HepG2 (cell line): Measurements from ENCODE around the gene ZACN. TPM values are rescaled to one million over a fixed set of nuclear protein-coding genes. Genes with fewer than 3 reads are reported as not detected.

ENCODE experiments used
- ATF5 ChIP-seq: sonication (generic); formaldehyde crosslinking; IDR thresholded peaks from 2 replicates; pipeline ENCODE4 v1.4.0; 2020; ENCODE audit warnings: mild to moderate bottlenecking, low read depth, missing genetic modification reagents
- CTCF ChIP-seq: sonication (generic); formaldehyde crosslinking; IDR thresholded peaks from 2 replicates; pipeline ENCODE4 v1.5.0; 2020; ENCODE audit warnings: mild to moderate bottlenecking, missing genetic modification reagents, moderate library complexity
- FUBP1 ChIP-seq: sonication (generic); formaldehyde crosslinking; IDR thresholded peaks from 2 replicates; pipeline ENCODE4 v1.5.1; 2020; ENCODE audit warnings: missing genetic modification reagents, mild to moderate bottlenecking, borderline replicate concordance
- HDAC6 ChIP-seq: fragments of 200-600 bp; sonication (generic); IDR thresholded peaks from 2 replicates; pipeline ENCODE4 v1.7.0; 2017; ENCODE audit warnings: mild to moderate bottlenecking, antibody characterized with exemption, low read length, low read depth
- HIC2 ChIP-seq: sonication (generic); formaldehyde crosslinking; IDR thresholded peaks from 2 replicates; pipeline ENCODE4 v1.9.0; 2022; ENCODE audit warnings: low read depth, missing genetic modification reagents
- HNRNPH1 ChIP-seq: fragments of 200-400 bp; formaldehyde crosslinking; optimal IDR thresholded peaks from 2 replicates; pipeline ENCODE3; 2017; ENCODE audit warnings: mild to moderate bottlenecking, low read depth, low read length
- PHF5A ChIP-seq: IDR thresholded peaks from one replicate; pipeline ENCODE4 v1.6.1; 2018; ENCODE audit warnings: low read depth, missing genetic modification reagents; ENCODE audit not compliant: unreplicated experiment
- STAG1 ChIP-seq: sonication (generic); formaldehyde crosslinking; IDR thresholded peaks from 2 replicates; pipeline ENCODE4 v1.4.0; 2020; ENCODE audit warnings: missing genetic modification reagents
- ZNF44 ChIP-seq: sonication (generic); formaldehyde crosslinking; IDR thresholded peaks from 2 replicates; pipeline ENCODE4 v1.5.1; 2020; ENCODE audit warnings: mild to moderate bottlenecking, missing genetic modification reagents
- ZNF766 ChIP-seq: sonication (generic); formaldehyde crosslinking; IDR thresholded peaks from 2 replicates; pipeline ENCODE4 v1.5.0; 2020; ENCODE audit warnings: missing genetic modification reagents, borderline replicate concordance
- polyA plus RNA-seq, 8 experiments: library from polyadenylated mRNA; depleted of rRNA in 3 of 8; stranded (reverse) in 7 of 8; unstranded in 1 of 8; fragments of >200 nt; fragmentation: Illumina TruSeq in 4 of 8; extraction: Trizol in 4 of 8; gene quantifications; 2 replicates each; pipeline versions ENCODE4 v1.2.1 to v1.2.3, GENCODE V29; 2011 to 2016; ENCODE audit warnings: low read depth in 4 of 8, missing spikeins in 1 of 8, mixed read lengths in 1 of 8; ENCODE audit not compliant: insufficient read depth in 1 of 8
- total RNA-seq, 5 experiments: library from RNA; depleted of rRNA; stranded (reverse); fragments of >200 nt; fragmentation: Illumina TruSeq; extraction: Trizol; gene quantifications; 2 replicates each; pipeline ENCODE4 v1.2.3, GENCODE V29; 2016; ENCODE audit warnings: low read depth in 1 of 5
- TF ChIP-seq, protein P1 (sequence below): sonication (generic); formaldehyde crosslinking; IDR thresholded peaks from 2 replicates; pipeline ENCODE4 v1.4.0; 2020; ENCODE audit warnings: mild to moderate bottlenecking, low read depth, missing genetic modification reagents
- TF ChIP-seq, protein P2 (sequence below), 2 experiments: sonication (generic) in 1 of 2; formaldehyde crosslinking in 1 of 2; IDR thresholded peaks; 2 replicates each; pipeline versions ENCODE4 v1.6.1 to v1.9.0; 2014 to 2022; ENCODE audit warnings: antibody characterized with exemption in 1 of 2, borderline replicate concordance in 1 of 2, inconsistent platforms in 1 of 2, low read depth in 1 of 2, missing genetic modification reagents in 1 of 2

ZACN gene
- total and polyA plus RNA-seq, 2 of the 13 experiments (the other 11 are each of a cell fraction or from before 2014, with no cell fraction given), result 0.11 to 0.15 TPM

GRCh38 chr17:76088041-76088867 lies 9.3 kb downstream of the ZACN start (continued):
- TF ChIP-seq FUBP1 (CRISPR knock-in tag) (no peak), STAG1 (CRISPR knock-in tag) (0 out of 2 replicates have a peak, but pooled peaks have one; percentile 15), CTCF (CRISPR knock-in tag) (0 out of 2 replicates have a peak, but pooled peaks have one; percentile 39), HNRNPH1 (no peak), HDAC6 (no peak), ZNF44 (CRISPR knock-in tag) (no peak), ZNF766 (CRISPR knock-in tag) (no peak), PHF5A (no peak), ATF5 (CRISPR knock-in tag) (no peak), HIC2 (CRISPR knock-in tag) (no peak)
- TF ChIP-seq, protein P1, sequence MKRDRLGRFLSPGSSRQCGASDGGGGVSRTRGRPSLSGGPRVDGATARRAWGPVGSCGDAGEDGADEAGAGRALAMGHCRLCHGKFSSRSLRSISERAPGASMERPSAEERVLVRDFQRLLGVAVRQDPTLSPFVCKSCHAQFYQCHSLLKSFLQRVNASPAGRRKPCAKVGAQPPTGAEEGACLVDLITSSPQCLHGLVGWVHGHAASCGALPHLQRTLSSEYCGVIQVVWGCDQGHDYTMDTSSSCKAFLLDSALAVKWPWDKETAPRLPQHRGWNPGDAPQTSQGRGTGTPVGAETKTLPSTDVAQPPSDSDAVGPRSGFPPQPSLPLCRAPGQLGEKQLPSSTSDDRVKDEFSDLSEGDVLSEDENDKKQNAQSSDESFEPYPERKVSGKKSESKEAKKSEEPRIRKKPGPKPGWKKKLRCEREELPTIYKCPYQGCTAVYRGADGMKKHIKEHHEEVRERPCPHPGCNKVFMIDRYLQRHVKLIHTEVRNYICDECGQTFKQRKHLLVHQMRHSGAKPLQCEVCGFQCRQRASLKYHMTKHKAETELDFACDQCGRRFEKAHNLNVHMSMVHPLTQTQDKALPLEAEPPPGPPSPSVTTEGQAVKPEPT (CRISPR knock-in tag), result no peak
- TF ChIP-seq, protein P2, sequence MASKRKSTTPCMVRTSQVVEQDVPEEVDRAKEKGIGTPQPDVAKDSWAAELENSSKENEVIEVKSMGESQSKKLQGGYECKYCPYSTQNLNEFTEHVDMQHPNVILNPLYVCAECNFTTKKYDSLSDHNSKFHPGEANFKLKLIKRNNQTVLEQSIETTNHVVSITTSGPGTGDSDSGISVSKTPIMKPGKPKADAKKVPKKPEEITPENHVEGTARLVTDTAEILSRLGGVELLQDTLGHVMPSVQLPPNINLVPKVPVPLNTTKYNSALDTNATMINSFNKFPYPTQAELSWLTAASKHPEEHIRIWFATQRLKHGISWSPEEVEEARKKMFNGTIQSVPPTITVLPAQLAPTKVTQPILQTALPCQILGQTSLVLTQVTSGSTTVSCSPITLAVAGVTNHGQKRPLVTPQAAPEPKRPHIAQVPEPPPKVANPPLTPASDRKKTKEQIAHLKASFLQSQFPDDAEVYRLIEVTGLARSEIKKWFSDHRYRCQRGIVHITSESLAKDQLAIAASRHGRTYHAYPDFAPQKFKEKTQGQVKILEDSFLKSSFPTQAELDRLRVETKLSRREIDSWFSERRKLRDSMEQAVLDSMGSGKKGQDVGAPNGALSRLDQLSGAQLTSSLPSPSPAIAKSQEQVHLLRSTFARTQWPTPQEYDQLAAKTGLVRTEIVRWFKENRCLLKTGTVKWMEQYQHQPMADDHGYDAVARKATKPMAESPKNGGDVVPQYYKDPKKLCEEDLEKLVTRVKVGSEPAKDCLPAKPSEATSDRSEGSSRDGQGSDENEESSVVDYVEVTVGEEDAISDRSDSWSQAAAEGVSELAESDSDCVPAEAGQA (IDR thresholded peaks at IDR 0.05; ENCODE audit: low read depth), result no peak
- TF ChIP-seq, protein P2 (CRISPR knock-in tag; IDR thresholded peaks at IDR 0.05; ENCODE audit: borderline replicate concordance), result no peak
